Measurements from ENCODE around the gene DCTPP1.

DNA sequence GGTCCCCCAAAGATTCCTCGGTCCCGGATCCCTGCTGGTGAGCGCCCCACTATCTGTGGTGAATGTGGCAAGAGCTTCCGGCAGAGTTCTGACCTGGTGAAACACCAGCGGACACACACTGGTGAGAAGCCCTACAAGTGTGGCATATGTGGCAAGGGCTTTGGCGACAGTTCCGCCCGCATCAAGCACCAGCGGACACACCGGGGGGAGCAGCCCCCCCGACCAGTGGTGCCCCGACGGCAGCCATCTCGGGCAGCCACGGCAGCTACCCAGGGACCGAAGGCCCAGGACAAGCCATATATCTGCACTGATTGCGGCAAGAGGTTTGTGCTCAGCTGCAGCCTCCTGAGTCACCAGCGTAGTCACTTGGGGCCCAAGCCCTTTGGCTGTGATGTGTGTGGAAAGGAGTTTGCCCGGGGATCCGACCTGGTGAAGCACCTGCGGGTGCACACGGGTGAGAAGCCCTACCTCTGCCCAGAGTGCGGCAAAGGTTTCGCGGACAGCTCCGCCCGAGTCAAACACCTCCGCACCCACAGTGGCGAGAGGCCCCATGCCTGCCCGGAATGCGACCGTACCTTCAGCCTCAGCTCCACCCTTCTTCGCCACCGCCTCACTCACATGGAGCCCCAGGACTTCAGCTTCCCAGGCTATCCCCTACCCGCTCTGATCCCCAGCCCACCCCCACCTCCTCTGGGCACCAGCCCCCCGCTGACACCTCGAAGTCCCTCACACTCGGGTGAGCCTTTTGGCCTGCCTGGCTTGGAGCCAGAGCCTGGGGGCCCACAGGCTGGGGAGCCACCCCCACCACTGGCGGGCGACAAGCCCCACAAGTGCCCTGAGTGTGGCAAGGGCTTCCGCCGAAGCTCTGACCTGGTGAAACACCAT, 31.8 kb downstream of the DCTPP1 start:
- TF ChIP-seq CTCF (IDR thresholded peaks at IDR 0.05) (no peak), POLR2A (IDR thresholded peaks at IDR 0.05) (no peak)
